ENCODE measurements around the gene ZC3H18. TPM values are rescaled to one million over a fixed set of nuclear protein-coding genes. Genes with fewer than 3 reads are reported as not detected.

Gene ZC3H18
- total RNA-seq, result 21.3 TPM
- long read RNA-seq, transcript ZC3H18-201 (18 exons, 3,729 nt), result major isoform, 17 of 38 reads
- long read RNA-seq, partial matches to known transcripts, result 12 of 38 reads
- long read RNA-seq, other reads (novel, unspliced or antisense), result 7 of 38 reads

GRCh38 chr16:88569985-88570690 lies at the start of gene ZC3H18:
ZC3H18 (plus strand) TSS chr16:88570403; CDS start chr16:88577124, 6,721 bp downstream.
- intact Hi-C loops (cut with micrococcal nuclease), result loop anchor here (10.0 kb wide), 1 partner anchor 125 kb away; no protein-coding TSS in a partner anchor
- DNase-seq, result peak; percentile 98
- Histone ChIP-seq H3K27me3 (ENCODE audit: low read depth) (no peaks in the 10 kb centered on the region), H3K9me3 (replicated peaks) (no peaks in the 10 kb centered on the region), H3K36me3 (peaks cover 22% of the 10 kb centered on the region), H3K4me1 (peaks cover 33% of the 10 kb centered on the region), H3K4me3 (peak within 1 kb of the TSS; percentile 99), H3K27ac (replicated peaks) (peak within 1 kb of the TSS; percentile 90)
- no peak for TF ChIP-seq CTCF (IDR thresholded peaks at IDR 0.05; ENCODE audit: borderline replicate concordance)

- H3K27ac ChIP-seq (replicated peaks), result no peak overlapping the region
- no peak for DNase-seq
- no peaks in the 10 kb centered on the region for H3K36me3 ChIP-seq
- no peaks in the 10 kb centered on the region for H3K27me3 ChIP-seq (ENCODE audit: low read depth)
- H3K4me1 ChIP-seq, result peaks cover 17% of the 10 kb centered on the region
- H3K9me3 ChIP-seq (replicated peaks), result no peaks in the 10 kb centered on the region
- H3K4me3 ChIP-seq, result no peak overlapping the region
- TF ChIP-seq CTCF (IDR thresholded peaks at IDR 0.05; ENCODE audit: borderline replicate concordance), result no peak
- intact Hi-C loops (cut with micrococcal nuclease), result no loop called here
Measured at GRCh38 chr16:88521674-88522073, 48.5 kb upstream of the ZC3H18 start.

GRCh38 chr16:88522276-88522949 lies 47.8 kb upstream of the ZC3H18 start:
- H3K27me3 ChIP-seq (ENCODE audit: low read depth), result no peaks in the 10 kb centered on the region
- H3K4me3 ChIP-seq, result no peak overlapping the region
- DNase-seq, result no peak
- no peak for TF ChIP-seq CTCF (IDR thresholded peaks at IDR 0.05; ENCODE audit: borderline replicate concordance)
- intact Hi-C loops (cut with micrococcal nuclease), result no loop called here
- H3K9me3 ChIP-seq (replicated peaks), result no peaks in the 10 kb centered on the region
- no peak overlapping the region for H3K27ac ChIP-seq (replicated peaks)
- H3K4me1 ChIP-seq, result peaks cover 25% of the 10 kb centered on the region
- H3K36me3 ChIP-seq, result no peaks in the 10 kb centered on the region

GRCh38 chr16:88523309-88524161 lies 46.7 kb upstream of the ZC3H18 start:
- intact Hi-C loops (cut with micrococcal nuclease), result no loop called here
- Histone ChIP-seq H3K9me3 (replicated peaks) (no peaks in the 10 kb centered on the region), H3K27ac (replicated peaks) (no peak overlapping the region), H3K27me3 (ENCODE audit: low read depth) (no peaks in the 10 kb centered on the region), H3K4me3 (no peak overlapping the region), H3K36me3 (no peaks in the 10 kb centered on the region), H3K4me1 (peaks cover 29% of the 10 kb centered on the region)
- no peak for DNase-seq
- no peak for TF ChIP-seq CTCF (IDR thresholded peaks at IDR 0.05; ENCODE audit: borderline replicate concordance)

GRCh38 chr16:88524274-88524972 lies 45.8 kb upstream of the ZC3H18 start:
- H3K4me3 ChIP-seq, result no peak overlapping the region

More at GRCh38 chr16:88524274-88524972, 45.8 kb upstream of the ZC3H18 start:
- Histone ChIP-seq H3K9me3 (replicated peaks) (no peaks in the 10 kb centered on the region), H3K27me3 (ENCODE audit: low read depth) (no peaks in the 10 kb centered on the region), H3K27ac (replicated peaks) (no peak overlapping the region), H3K36me3 (no peaks in the 10 kb centered on the region), H3K4me1 (peaks cover 32% of the 10 kb centered on the region)
- intact Hi-C loops (cut with micrococcal nuclease), result no loop called here
- TF ChIP-seq CTCF (IDR thresholded peaks at IDR 0.05; ENCODE audit: borderline replicate concordance), result no peak
- no peak for DNase-seq

Measured in left ventricle myocardium inferior (tissue), 1 donor.